Colon (tissue), 2 donors: Measurements from ENCODE around the gene GAB3.

ENCODE experiments used
- FAIRE-seq: peaks from 2 replicates; lab custom pipeline; 2012; peaks lifted over from hg19 to GRCh38; lab: Jason Lieb, UNC
- donor health status: control.
- donor health status: control.

Gene GAB3, protein sequence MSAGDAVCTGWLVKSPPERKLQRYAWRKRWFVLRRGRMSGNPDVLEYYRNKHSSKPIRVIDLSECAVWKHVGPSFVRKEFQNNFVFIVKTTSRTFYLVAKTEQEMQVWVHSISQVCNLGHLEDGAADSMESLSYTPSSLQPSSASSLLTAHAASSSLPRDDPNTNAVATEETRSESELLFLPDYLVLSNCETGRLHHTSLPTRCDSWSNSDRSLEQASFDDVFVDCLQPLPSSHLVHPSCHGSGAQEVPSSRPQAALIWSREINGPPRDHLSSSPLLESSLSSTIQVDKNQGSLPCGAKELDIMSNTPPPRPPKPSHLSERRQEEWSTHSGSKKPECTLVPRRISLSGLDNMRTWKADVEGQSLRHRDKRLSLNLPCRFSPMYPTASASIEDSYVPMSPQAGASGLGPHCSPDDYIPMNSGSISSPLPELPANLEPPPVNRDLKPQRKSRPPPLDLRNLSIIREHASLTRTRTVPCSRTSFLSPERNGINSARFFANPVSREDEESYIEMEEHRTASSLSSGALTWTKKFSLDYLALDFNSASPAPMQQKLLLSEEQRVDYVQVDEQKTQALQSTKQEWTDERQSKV

DNA sequence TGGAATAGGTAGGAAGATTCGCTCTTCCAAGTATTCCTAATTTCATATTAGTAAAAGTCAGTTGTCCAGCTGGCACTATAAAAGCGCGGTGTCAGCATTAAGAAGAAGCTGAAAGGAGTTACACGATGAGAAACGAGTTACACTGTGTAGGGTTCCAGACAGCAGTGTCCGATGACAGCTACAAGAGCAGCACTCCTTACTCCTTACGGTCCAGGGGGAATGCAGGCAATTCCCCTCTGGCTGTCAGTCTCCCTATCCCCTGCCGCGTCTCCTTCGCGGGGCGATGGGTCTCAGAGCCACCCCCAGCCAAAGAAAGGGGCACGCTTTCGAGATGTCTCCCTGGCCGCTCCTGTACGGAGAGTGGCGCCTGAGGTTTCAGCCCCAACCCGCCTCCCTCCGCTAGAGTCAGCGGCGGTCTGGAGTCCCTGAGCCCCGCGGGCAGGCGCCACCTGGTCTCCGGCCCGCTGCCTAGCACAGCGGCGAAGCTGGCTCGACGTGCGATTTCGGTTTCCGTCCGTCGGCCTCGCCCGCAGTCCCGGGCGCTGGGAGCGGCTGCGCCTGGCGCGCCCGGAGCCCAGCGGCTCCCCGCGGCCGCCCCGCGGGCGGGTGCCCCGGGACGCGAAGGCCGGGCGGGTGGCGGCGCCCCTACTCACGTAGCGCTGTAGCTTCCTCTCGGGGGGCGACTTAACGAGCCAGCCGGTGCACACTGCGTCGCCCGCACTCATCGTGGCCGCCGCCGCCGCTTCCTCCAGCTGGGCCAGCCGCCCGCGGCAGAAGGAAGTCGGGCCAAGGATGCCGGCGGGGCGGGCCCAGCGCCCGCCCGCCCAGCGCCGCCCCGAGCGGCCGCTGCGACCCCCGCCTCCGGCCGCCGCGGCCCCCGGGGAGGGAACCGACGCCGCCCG is at the start of gene GAB3:
Gene GAB3, minus strand, starts transcription at position 777 of the 902 bp plus-strand sequence. Its CDS starts 52 bp downstream, at position 725.
- FAIRE-seq, result no peak

DNA sequence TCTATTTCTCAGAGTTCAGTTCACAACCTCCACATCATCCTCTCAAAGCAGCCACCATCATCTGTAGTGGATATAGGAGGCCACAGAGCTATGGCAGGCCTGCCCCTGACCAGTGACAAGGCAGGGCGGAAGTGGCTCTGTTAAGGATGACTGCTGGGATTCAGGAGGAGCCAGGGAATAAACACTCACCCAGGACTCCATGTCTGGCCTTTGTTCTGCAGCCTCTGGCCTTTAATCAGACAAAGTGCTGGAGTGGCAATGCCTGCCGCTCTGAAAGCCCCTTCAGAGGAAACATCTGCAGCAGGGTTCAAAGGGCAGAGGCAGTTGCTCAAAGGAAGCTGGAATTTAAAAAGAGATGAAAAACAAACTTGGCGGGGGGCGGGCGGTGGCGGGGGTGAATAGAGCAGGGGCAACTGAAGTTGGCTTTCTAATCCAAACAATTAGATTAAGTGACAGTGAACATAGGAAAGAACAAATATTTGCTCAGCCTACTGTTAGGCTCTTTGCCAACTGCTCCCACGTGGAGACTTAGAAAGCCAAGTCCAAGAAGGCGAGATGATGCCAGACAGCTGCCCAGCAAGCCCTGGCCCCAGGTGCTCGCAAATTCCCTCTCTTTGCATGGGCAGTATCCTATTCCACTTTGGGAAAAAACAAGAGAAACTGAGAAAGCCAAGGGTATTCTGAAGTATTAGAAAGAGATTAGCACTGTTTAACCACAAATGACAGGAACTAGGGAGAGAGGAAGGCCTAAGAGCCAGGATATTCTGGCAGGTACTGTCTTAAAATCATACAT is 48.9 kb upstream of the GAB3 start:
- FAIRE-seq, result no peak

DNA sequence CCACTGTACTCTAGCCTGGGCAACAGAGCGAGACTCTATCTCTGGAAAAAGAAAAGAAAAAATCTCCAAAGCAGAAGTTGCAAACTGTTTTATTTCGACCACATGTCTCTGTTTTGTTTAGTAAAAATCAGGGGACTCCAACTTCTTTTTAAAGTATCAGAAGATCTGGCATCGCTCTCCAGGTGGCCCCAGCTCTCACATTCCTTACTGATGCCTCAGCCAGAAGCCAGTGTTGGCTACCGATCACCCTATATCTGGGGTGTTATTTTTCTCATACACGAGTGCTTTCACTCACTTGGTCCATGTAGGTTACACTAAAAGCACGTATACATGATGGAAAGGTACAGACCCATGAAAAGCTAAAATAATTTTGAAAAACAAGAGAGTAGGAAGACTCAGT is 46.1 kb upstream of the GAB3 start:
- no peak for FAIRE-seq

DNA sequence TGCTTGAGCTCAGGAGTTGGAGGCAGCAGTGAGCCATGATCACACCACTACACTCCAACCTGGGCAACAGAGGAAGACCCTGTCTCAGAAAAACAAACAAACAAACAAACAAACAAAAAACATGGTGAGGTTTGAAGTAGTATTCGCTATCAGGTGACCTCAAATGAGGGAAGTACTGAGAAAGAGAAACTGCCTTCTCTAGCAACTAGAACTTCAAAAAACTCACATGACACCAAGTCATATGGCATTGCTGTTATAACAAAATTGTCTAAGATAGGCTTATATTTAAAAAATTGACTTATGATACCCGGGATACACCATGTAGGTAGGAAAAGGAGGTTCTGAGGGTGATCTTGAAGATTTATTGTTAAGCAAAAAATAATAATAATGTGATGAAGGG is 44.1 kb upstream of the GAB3 start:
- peak; percentile 49 for FAIRE-seq

DNA sequence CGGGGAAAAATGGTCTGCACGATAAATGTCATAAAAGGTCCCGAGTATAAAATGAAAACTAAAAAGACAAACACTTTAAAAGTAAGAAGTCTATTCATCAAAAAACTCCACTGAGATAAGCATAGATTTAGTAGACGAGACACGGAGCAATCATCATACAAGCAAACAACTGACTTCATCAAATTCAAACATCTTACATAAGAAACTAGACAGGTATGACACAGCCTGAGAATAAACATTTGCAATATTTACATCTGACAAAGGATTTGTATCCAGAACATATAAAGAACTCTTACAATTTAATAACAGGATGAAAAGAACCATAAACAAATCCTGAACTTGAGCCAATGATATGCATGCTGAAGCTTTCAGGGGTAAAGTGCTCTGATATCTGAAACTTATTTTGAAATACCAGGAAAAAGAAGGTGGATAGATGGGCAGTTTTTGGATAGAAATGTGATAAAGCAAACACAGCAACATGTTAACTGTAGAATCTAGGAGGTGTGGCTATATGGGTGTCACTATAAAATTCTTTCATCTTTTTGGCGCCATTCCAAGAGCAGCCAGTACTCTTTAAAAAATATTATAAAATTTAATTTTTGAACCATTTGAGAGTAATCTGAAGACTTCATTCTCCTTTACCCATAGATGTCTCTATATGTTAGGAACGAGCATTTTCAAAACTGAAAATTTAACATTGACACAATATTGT is 42.4 kb upstream of the GAB3 start:
- peak; percentile 78 for FAIRE-seq

DNA sequence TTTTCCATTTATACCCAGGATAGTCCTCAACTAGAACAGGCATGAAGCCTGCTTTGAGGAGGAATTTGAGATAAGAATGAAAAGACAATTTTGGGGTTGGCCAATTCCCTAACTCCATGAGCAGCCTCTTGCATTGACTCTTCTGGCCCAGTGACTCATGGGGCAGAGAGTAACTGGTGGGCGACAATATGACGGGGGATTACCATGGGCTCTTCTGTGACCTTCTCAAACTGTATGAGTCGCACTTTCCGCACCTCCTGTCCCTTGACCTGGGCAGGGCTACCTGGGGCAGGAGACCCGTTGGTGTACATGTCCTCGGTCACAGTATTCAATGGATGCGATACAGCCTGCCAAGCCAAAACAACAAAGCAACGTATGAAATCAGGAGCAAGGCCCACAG is 41.1 kb upstream of the GAB3 start:
- no peak for FAIRE-seq

DNA sequence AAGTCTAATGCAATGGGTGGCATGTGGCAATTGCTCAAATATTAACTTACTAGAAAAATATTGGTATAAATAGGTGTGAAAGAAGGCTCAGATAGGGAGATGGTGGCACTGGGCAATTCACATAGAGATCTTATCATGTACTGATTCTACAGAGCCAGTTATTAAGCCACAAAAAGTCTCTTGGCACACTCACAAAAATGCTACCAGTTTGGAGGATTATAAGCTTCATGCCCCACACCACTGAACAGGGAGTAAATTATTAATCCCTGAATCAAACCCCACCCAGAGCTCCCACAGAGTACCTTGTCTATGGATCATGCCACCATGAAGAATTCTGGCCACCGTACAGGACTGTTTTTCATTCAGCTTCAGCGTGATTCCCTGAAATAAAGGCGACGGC is 40.6 kb upstream of the GAB3 start:
- no peak for FAIRE-seq

DNA sequence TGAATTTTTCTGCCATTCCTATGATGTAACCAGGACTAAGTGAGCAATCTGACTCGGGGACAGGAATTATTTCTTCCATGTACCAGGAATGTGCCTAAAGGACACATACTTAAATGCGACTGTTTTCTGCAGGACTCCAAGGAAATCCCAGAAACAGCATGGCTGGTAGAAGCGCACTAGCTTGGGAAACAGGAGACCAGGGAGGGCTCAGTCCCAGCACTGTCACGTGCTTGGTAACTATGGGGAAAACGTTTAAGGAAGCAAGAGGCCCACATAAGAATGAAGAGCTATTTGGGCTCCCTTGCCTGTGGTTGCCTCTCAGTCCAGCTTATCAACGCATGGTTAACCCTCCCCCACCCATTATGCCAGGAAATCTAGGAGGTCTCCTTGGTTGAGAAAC is 34.8 kb upstream of the GAB3 start:
- FAIRE-seq, result no peak

DNA sequence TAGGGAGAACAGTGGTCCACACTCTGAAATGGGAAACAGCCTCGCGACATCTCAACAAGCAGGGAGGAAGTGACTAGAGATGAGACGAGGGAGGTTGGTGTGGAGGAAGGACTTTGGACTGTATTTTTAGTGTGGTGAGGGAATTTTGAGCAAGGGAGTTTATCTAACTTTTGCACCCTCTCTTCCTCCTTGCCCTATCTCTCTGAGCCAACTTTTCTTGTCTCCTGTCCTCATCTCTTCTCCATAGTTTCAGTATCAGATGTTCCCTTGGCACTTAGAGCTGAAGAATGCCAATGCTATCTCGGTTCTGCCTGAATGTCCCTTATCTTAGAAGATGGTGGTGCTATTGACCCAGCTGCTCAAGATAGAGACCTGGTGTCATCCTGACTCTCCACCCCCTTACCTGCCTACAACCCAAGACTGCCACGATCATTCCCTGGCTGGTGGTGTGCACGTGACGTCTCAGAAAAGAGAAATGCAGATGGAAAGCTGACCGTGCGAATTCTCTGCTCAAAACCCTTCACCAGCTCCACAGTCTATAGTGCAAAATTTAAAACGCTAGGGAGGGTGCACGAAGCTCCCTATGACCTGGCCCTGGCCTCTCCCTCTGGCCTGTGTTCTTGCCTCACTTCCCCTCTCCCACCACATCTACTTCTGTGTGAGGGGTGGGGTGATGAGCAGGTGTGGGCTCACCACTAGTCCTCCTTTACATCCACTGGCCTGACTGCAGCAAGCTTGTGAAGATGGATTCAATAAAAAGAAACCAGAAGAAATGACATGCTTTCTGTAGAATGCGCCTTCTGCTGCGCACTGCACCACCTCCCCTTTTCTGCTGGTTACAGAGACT is 33.5 kb upstream of the GAB3 start:
- no peak for FAIRE-seq

DNA sequence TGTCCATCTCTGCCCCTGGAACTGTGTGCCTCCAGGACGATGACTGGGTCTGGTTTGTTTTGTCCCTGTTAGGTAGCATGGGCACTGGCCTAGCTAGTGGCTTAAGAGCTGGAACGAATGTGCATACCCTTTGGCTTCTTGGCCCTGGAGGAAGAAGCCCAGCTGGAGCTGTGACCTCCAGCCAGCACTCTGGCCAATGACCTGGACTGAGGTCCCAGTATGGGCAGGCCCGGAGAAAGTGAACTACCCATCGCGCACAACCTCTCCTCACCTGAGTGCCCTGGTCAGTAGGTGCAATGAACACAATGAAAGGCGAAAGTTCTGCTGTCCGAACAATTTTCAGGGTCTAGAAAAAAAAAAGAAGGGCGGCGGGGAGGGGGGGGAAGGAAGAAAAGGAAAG is 30.1 kb upstream of the GAB3 start:
- no peak for FAIRE-seq

DNA sequence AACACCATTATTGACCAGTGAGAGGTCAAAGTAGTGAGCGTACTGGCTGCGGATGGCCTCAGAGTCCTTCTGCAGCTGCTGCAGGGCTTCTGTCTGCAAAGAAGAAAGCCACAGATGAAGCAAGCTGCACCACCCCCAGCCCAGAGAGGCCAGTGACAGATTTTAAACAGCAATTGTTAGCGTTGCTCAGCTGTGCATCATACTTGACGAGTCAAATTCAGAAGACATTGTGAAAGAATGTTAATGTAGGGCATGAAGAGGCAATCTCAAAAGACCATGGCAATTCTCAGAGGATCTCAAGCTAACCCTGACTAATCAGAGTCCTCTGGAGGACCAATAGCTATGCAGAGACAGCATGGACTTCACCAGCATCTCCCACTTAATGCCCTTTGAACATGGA is 28.4 kb upstream of the GAB3 start:
- no peak for FAIRE-seq

DNA sequence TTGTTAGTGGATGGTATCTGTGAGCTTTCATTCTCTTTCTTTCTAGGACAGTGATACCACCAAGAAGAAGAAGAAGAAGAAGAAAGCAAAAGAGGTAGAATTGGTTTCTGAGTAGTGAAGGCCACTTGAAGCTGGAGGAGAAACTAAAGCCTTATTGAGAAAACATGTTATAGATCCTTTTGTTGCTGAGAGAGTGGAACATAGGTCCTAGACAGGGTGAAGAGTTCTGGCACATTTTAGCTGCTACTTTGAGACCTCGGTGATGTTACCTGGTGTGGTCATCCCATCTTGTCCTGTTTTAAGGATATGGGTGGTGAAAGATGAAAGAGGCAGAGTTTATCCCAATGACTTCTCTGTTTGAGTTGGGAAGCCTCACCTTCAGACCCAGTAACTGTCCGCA is 25.9 kb upstream of the GAB3 start:
- FAIRE-seq, result no peak

DNA sequence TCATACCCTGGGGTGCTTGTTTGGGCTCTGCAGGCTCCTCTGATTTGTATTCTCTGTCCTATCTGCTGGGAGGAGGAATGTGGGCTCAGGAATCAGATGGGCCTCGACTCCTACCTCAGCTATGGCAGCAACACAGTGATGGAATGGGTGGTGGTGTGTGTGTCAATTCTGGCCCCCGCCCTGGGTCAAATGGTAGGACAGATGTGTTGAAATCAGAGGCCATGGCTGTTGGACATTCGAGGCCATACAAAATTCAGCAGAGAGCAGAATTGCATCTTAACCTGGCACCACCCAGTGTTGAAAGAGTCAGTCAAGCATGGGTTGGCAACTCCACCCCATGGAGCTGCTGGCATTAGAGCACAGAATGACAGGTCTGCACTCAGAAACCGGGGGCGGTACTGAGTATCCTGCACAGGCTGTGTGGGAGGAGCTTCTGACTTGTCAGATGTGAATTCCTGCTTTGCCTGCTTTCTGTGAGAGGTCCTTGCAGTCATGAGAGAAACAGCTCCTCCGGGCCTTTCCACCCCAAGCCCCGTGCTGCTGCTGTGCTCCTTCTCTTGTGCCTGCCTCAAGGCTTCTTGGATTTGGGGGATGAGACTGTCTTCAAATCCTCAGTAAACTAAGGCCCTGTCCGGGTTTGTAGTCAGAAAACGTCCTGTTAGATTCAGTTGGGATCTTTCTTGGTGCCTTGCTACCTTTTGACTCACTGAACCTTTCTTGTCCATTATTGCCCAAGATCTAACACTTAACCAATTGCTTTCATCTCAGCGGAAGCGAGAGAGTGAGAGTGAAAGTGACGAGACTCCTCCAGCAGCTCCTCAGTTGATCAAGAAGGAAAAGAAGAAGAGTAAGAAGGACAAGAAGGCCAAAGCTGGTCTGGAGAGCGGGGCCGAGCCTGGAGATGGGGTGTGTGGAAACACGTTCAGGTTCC is 24.8 kb upstream of the GAB3 start:
- no peak for FAIRE-seq

DNA sequence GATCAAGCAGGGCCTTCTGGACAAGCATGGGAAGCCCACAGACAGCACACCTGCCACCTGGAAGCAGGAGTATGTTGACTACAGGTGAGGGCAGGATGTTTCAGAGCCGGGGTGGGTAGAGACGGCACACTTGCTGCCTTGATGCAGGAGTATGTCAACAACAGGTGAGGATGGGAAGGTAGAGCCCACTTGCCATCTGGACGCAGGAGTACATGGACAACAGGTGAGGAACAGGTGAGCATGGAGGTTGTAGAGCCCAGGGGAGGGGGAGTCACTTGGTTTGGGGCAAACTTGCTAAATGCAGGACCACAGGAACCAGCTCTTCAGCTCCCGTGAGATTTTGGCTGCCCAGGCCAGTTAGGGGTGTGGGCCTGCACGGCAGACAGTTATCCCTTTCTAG is 23.7 kb upstream of the GAB3 start:
- no peak for FAIRE-seq

DNA sequence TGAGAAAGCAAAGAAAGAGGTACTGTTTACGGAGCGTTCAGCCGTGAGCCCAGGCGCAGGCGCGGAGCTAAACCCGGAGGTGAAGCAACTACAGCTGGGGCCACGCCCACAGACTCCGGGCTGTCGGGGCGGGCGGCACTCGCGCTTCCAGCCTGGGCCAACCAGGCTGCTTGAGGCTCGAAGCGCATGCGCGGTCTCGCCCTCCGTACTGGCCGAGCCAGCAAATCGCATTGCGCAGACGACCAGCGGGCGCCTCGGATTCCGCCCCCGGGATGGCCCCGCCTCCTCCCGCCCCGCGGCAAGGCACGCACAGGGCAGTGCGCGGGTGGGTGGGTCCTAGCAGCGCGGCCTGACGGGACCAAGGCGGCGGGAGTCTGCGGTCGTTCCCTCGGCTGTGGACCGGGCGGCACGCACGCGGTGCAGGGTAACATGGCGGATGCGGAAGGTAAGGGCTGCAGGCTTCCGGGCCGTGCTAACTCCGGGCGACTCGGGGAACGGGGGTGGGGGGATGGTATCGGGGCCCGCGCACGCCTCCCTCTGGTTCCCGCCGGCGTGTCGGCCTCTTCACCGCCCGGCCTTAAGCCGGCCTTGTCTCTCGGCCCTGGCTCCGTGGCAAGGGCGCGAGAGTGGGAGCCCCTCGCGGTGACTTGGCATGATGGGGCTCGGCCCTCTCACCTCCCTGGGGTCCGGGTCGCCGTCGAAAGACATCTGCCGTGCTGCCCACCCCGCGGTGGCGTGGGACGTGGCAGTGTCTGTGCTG is 11.8 kb upstream of the GAB3 start, which contains the start of gene DKC1:
Gene DKC1, plus strand, starts transcription at position 328 of the 760 bp plus-strand sequence. Its CDS starts 102 bp downstream, at position 430.
- no peak for FAIRE-seq

DNA sequence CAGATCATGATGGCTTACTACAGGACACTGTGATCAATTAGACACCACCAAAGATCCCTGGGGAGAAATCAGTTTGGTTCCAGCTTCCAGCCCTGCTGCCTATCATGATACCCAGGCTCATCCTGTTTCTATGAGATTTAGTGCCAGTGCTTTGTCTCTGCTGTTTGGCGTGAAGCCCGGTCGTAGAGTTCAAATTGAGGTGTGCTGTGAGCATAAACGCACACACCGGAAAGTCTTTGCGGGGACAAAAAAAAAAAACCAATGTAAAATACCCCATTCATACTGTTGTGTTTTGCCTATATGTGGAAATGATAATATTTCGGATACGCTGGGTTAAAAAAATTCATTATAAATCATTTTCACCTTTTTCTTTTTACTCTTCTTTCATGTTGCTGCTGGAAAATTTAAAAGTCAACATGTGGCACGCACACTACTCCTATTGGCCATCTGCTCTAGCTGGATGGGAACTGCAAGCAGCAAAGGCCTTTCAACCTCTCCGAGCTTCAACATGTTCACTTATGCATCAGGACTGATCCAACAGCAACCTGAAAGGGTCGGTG is 11.2 kb upstream of the GAB3 start:
- no peak for FAIRE-seq

DNA sequence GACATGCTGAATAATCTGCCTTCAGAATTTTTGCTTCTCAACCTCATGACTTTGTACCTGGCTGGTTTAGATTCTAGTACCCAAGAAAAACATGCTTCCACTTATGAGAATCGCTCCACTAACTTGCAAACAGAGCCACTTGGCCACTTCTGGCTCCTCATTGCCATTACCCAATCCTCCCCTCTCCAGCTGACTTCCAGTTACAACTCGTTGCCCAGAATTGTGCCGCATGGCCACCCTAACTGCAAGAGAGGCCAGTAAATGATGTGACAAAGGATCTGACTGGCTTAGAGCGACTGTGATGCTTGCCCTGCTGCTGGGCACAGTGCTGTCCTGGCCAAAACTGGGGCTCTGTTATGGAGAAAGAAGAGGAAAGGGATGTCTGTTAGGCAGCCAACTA is 7.8 kb upstream of the GAB3 start:
- FAIRE-seq, result no peak

DNA sequence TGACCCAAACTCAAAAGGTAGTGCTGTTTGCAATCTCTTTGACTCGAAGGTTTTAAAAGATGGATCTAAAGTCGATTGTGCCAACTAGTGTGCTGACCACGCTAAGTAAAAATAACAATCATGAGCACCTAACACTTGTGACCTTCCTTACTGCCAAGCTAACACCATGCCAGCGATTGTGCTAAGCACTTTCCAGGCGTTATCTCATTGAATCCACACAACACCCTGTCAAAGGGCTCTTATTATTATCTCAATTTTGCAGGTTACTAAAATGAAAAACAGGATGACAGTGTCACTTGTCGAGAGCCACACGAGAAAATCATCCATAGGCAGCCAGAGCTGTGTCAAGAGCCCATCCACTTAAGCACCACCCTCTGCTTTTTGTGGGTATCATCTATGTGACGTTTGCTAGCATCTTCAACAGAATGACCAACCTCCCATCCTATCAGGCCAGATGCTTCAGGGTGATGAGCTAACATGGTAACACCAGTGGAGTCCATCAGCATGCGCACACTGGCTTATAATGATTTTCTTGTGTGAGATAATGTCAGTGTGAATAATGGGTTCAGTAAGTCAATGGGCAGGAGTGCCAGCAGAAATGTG is 893 bp upstream of the GAB3 start:
- FAIRE-seq, result no peak
